NCI-H69 (cell line): Measurements from ENCODE around the gene MAF.

Source experiments
- DNase-seq: peaks from one replicate; lab custom pipeline; 2025; lab: John Stamatoyannopoulos, UW

The MAF gene

GRCh38 chr16:79589601-79590102, 10.9 kb downstream of the MAF start:
- no peak for DNase-seq

- DNase-seq: no peak
Observed at GRCh38 chr16:79587897-79588296, 12.6 kb downstream of the MAF start.

- DNase-seq: no peak
Observed at GRCh38 chr16:79587296-79587695, 13.2 kb downstream of the MAF start.

GRCh38 chr16:79582789-79583188, 17.7 kb downstream of the MAF start:
- no peak for DNase-seq

- DNase-seq: no peak
Observed at GRCh38 chr16:79580453-79581191, 19.9 kb downstream of the MAF start.

- DNase-seq: no peak
Observed at GRCh38 chr16:79576602-79577001, 23.9 kb downstream of the MAF start.

GRCh38 chr16:79573884-79574283, 26.7 kb downstream of the MAF start:
- DNase-seq: no peak

DNA sequence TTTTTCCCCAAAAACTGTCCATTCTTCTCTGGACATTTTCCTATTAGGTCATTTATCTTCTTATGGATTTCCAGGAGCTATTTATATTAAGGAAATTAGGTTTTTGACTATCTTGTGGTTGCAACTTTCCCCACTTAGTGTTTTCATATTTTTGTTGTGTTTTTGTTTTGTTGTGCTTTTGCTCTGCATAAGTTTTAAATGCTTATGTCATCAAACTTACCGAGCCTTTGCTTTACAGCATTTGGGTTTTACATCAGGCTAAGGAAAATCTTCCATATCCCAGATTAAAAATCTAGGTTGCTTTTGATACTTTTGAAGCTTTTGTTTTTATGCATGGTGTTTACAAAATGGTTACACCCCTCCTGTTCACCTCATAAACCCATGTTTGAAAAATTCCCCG, 27.5 kb downstream of the MAF start:
- no peak for DNase-seq

DNA sequence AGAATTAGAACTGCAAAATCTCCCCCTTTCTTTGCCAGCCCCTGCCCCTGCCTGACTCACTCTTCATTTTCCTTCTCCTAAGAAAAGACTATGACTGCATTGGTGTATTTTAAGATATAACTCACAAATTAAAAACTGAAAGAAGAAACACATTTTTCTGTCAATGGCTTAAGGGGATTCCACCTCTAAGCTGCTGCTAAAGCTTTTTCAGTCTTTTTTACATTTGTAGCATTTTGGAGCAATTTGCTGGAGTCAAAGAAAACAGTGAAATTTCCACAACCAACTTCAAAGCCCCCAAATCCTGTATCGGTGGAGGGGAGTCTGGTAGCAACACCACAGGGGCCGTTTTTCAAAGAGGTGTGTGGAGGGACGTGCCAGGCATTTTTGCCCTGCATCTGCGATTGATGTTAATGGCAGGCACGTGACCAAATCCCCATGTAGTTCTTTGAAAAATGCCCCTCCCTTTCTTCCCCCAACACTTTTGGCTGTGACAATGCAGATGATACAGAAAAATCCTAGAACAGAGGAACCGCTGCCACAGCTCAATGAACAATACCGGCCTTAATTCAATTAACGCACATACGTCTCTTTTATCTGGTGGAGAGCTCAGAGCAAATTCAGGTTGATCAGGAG, 28.5 kb downstream of the MAF start:
- no peak for DNase-seq

- no peak for DNase-seq
Observed at GRCh38 chr16:79571065-79571902, 29.3 kb downstream of the MAF start.

DNA sequence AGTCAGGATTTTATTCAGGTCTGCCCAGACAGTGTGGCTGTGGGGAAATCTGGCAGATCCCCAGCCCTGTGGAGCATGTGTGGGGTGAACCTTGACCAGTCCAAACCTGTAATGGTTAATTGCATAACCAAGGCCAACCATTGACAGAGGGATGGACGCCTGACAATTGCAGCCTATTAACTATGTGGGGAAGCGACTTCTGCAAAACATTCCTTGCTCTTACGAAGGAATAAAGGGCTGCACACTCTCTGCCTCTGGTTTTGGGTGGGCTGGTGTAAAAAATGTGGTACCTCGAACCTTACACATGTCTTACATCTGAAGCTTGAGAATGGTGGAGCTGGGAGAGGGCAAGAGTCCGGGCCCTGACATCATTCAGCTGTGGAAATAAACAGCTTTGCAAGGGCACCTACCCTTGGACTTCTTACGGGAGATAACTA, 35.8 kb downstream of the MAF start:
- DNase-seq: no peak

- DNase-seq: peak; percentile 1
Observed at GRCh38 chr16:79563921-79564320, 36.6 kb downstream of the MAF start.

GRCh38 chr16:79562166-79562823, 38.2 kb downstream of the MAF start:
- peak; percentile 5 for DNase-seq

- DNase-seq: no peak
Observed at GRCh38 chr16:79561729-79562128, 38.8 kb downstream of the MAF start.

- DNase-seq: no peak
Observed at GRCh38 chr16:79560923-79561322, 39.6 kb downstream of the MAF start.

GRCh38 chr16:79560318-79560717, 40.2 kb downstream of the MAF start:
- DNase-seq: no peak

GRCh38 chr16:79559532-79559931, 41.0 kb downstream of the MAF start:
- no peak for DNase-seq

GRCh38 chr16:79557421-79557820, 43.1 kb downstream of the MAF start:
- no peak for DNase-seq

- DNase-seq: no peak
Observed at GRCh38 chr16:79554912-79555311, 45.6 kb downstream of the MAF start.

DNA sequence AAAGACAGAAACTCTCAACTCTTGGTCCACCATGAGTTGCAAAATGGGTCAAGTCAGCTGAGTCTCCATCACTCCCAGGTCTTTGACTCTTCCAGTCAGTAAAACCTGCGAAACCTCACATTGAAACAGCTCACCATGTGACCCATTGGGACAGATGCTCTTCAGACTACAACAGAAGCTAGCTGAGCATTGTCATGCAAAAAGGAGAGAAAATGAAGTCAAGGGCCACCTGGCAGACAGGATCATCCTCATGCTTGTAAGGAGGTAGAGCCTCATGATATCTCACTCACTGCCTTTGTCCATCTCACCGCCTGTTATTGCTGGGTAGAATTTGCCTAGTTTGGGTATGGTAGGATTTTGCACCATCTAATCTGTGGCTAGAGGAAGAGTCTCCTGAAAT, 50.2 kb downstream of the MAF start:
- no peak for DNase-seq

GRCh38 chr16:79547085-79547484, 53.5 kb downstream of the MAF start:
- no peak for DNase-seq
